Spleen (tissue), 11 donors: ENCODE data around the gene LRCH3. TPM values are rescaled to one million over a fixed set of nuclear protein-coding genes. Genes with fewer than 3 reads are reported as not detected.

Experiments
- DNase-seq: peaks from one replicate; pipeline ENCODE4 v3.0.0-alpha.2; 2020
- H3K27ac ChIP-seq, 8 donors: fragments of 200-600 bp; sonication (generic) in 7 of 8; 1 replicate in 4 of 8; 2 replicates in 4 of 8; pipeline versions ENCODE4 v1.5.0 to v1.8.0; 2016 to 2021; ENCODE audit warnings: inconsistent platforms in 4 of 8, mild to moderate bottlenecking in 4 of 8, moderate library complexity in 1 of 8
- H3K27me3 ChIP-seq, 7 donors: fragments of 200-600 bp; sonication (generic) in 6 of 7; replicated peaks in 1 of 7; 1 replicate in 4 of 7; 2 replicates in 3 of 7; pipeline versions ENCODE4 v1.5.0 to v1.8.0; 2016 to 2021; ENCODE audit warnings: inconsistent platforms in 3 of 7, mild to moderate bottlenecking in 1 of 7
- H3K36me3 ChIP-seq, 6 donors: fragments of 200-600 bp; sonication (generic) in 5 of 6; 1 replicate in 4 of 6; 2 replicates in 2 of 6; pipeline versions ENCODE4 v1.5.0 to v1.8.0; 2016 to 2021; ENCODE audit warnings: inconsistent platforms in 2 of 6
- H3K4me1 ChIP-seq, 6 donors: fragments of 200-600 bp; sonication (generic) in 5 of 6; 1 replicate in 3 of 6; 2 replicates in 3 of 6; pipeline versions ENCODE4 v1.5.0 to v1.8.0; 2016 to 2021; ENCODE audit warnings: inconsistent platforms in 3 of 6
- H3K4me3 ChIP-seq, 8 donors: fragments of 200-600 bp; sonication (generic) in 7 of 8; 1 replicate in 4 of 8; 2 replicates in 4 of 8; pipeline versions ENCODE4 v1.5.0 to v1.8.0; 2016 to 2021; ENCODE audit warnings: inconsistent platforms in 4 of 8, mild to moderate bottlenecking in 4 of 8, moderate library complexity in 2 of 8
- H3K9me3 ChIP-seq, 8 donors: fragments of 200-600 bp; sonication (generic) in 7 of 8; 1 replicate in 4 of 8; 2 replicates in 4 of 8; pipeline versions ENCODE4 v1.5.0 to v1.8.0; 2016 to 2021; ENCODE audit warnings: inconsistent platforms in 4 of 8
- POLR2A ChIP-seq, 3 donors: fragments of 450-650 bp; IDR thresholded peaks; one replicate each; pipeline ENCODE4 v1.5.1; 2017; ENCODE audit warnings: antibody characterized with exemption in 3 of 3, mild to moderate bottlenecking in 1 of 3
- POLR2AphosphoS5 ChIP-seq, 3 donors: sonication (generic); formaldehyde crosslinking; IDR thresholded peaks; one replicate each; pipeline ENCODE4 v1.5.1; 2017; ENCODE audit warnings: antibody characterized with exemption in 3 of 3
- WGBS, 5 donors: extraction: QIAGEN DNeasy Blood & Tissue Kit in 3 of 5; methylation state at CpG; one replicate each; pipeline versions ENCODE4 v1.1.5 to v1.1.7; 2013 to 2018; 5-methylcytosine and 5-hydroxymethylcytosine counted together
- intact Hi-C: fragments of 100-400 bp; cut with DNase I; formaldehyde crosslinking; loops from one replicate; pipeline ENCODE4 v1.15.0; 2023; ENCODE audit warnings: low total_unique reads
- polyA plus RNA-seq, 3 donors: library from polyadenylated mRNA; stranded (reverse); fragments of 200-250 nt; gene quantifications; one replicate each; pipeline ENCODE4 v1.2.1, GENCODE V29; 2013
- total RNA-seq, 7 donors: library from RNA; depleted of rRNA in 3 of 7; stranded (reverse); fragments of >200 nt in 3 of 7; fragmentation: NEBNext Ultra II Directional in 4 of 7; extraction: Animal tissue kit (Norgen Biotek cat#: 25700) in 4 of 7; gene quantifications; one replicate each; pipeline versions ENCODE4 v1.1.0 to v1.2.1, GENCODE V29; 2016 to 2021
- TF ChIP-seq, protein P1 (sequence below), 11 experiments: fragments of 200-600 bp in 7 of 11; fragments of 450-650 bp in 4 of 11; sonication (generic) in 4 of 11; IDR thresholded peaks in 8 of 11; conservative IDR thresholded peaks in 3 of 11; 1 replicate in 7 of 11; 2 replicates in 4 of 11; pipeline versions ENCODE4 v1.4.0 to v1.8.0; 2016 to 2021; ENCODE audit warnings: antibody characterized with exemption in 11 of 11, inconsistent platforms in 4 of 11, mild to moderate bottlenecking in 1 of 11
- donor health status: healthy with polysubstance abuse.
- donor health status: DM: no; HTN: no; CAD: no; lungs with moderate emphysema.
- donor health status: DM: no; HTN: no; CAD: no.
- donor health status: Bipolar disorder and iron deficiency.
- donor health status: healthy.
- donor health status: DM: no; HTN: no; CAD: no.
- donor health status: DM: yes; HTN: yes; CAD: no.

Gene LRCH3
- total and polyA plus RNA-seq, 10 donors, result 7.7 to 86.2 (median 67.0) TPM

GRCh38 chr3:197750858-197751737, 40.0 kb upstream of the LRCH3 start:
- Histone ChIP-seq H3K27me3 (no peaks in the 10 kb centered on the region), H3K4me1 (peaks cover 17 to 81% (median 59%) of the 10 kb centered on the region in 6 donors), H3K36me3 (no peaks in the 10 kb centered on the region), H3K4me3 (peak overlapping the region; percentile 70 to 94 (median 86)), H3K9me3 (no peaks in the 10 kb centered on the region), H3K27ac (peak overlapping the region; percentile 93 to 98 (median 97))
- TF ChIP-seq, protein P1, sequence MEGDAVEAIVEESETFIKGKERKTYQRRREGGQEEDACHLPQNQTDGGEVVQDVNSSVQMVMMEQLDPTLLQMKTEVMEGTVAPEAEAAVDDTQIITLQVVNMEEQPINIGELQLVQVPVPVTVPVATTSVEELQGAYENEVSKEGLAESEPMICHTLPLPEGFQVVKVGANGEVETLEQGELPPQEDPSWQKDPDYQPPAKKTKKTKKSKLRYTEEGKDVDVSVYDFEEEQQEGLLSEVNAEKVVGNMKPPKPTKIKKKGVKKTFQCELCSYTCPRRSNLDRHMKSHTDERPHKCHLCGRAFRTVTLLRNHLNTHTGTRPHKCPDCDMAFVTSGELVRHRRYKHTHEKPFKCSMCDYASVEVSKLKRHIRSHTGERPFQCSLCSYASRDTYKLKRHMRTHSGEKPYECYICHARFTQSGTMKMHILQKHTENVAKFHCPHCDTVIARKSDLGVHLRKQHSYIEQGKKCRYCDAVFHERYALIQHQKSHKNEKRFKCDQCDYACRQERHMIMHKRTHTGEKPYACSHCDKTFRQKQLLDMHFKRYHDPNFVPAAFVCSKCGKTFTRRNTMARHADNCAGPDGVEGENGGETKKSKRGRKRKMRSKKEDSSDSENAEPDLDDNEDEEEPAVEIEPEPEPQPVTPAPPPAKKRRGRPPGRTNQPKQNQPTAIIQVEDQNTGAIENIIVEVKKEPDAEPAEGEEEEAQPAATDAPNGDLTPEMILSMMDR (IDR thresholded peaks at IDR 0.05 in 8 of 11, conservative IDR thresholded peaks at IDR 0.05 in 3 of 11), result peak in 1 of 11 experiments; percentile 29
- TF ChIP-seq POLR2AphosphoS5 (IDR thresholded peaks at IDR 0.05) (peak; percentile 32 to 65 (median 64)), POLR2A (IDR thresholded peaks at IDR 0.05) (no peak)
- WGBS, 5 donors, result 5 to 22% (median 8%) methylated on average over 36 of the region's 36 CpGs
- intact Hi-C loops, result no loop called here
- DNase-seq, result peak; percentile 83

DNA sequence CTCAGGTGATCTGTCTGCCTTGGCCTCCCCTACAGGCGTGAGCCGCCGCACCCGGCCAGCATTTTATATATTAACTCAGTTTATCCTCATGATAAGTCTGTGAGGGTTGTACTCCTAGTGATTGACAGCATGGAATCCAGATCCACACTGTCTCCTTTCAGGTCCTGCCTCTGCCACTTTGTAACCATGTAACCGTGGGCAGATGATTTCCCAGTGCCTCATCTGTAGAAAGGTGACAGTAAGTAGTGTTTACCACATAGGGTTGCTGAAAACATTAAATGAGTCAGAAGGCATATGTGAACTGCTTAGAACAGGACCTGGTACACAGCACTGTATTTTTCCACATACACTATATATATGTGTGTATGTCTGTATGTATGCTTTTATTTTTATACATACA, 38.9 kb upstream of the LRCH3 start:
- intact Hi-C loops, result no loop called here
- Histone ChIP-seq H3K36me3 (peaks cover 0 to 8% (median under 1%) of the 10 kb centered on the region in 6 donors), H3K9me3 (no peaks in the 10 kb centered on the region), H3K27ac (peak overlapping the region in 7 of 8 donors; percentile 1 to 98 (median 97)), H3K4me3 (peak overlapping the region in 3 of 8 donors; percentile 77 to 88 (median 84)), H3K4me1 (peaks cover 20 to 83% (median 60%) of the 10 kb centered on the region in 6 donors), H3K27me3 (no peaks in the 10 kb centered on the region)
- TF ChIP-seq POLR2AphosphoS5 (IDR thresholded peaks at IDR 0.05), result no peak
- no peak for TF ChIP-seq POLR2A (IDR thresholded peaks at IDR 0.05)
- TF ChIP-seq, protein P1 (IDR thresholded peaks at IDR 0.05 in 8 of 11, conservative IDR thresholded peaks at IDR 0.05 in 3 of 11), result no peak
- WGBS, 5 donors, result 81 to 91% (median 85%) methylated on average over 5 of the region's 5 CpGs
- no peak for DNase-seq

DNA sequence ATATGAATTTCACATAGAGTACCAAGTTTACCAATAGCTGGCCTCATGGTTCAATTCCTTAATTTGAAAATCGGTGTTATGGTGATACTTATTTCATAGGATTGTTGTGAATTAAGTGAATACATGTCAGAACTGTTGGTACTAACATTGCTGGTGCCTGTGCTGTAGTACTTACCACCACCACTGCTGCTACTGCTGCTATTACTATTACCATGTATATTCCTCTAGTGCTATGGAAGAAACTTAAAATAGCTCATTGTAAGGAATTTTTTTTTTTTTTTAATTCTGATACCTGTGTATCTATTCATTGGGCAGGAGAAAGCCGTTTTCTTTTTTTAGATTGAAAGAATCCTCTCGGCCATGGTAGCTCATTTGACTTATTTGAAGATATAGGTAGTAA, 37.8 kb upstream of the LRCH3 start:
- intact Hi-C loops, result no loop called here
- TF ChIP-seq, protein P1 (IDR thresholded peaks at IDR 0.05 in 8 of 11, conservative IDR thresholded peaks at IDR 0.05 in 3 of 11), result no peak
- TF ChIP-seq POLR2AphosphoS5 (IDR thresholded peaks at IDR 0.05) (no peak), POLR2A (IDR thresholded peaks at IDR 0.05) (no peak)
- Histone ChIP-seq H3K27me3 (no peaks in the 10 kb centered on the region), H3K4me3 (no peak overlapping the region), H3K27ac (no peak overlapping the region), H3K4me1 (peaks cover 20 to 82% (median 57%) of the 10 kb centered on the region in 6 donors), H3K36me3 (peaks cover 0 to 20% (median 9%) of the 10 kb centered on the region in 6 donors), H3K9me3 (no peaks in the 10 kb centered on the region)
- no peak for DNase-seq
- WGBS, 5 donors, result 87 to 98% (median 91%) methylated on average over 3 of the region's 3 CpGs

DNA sequence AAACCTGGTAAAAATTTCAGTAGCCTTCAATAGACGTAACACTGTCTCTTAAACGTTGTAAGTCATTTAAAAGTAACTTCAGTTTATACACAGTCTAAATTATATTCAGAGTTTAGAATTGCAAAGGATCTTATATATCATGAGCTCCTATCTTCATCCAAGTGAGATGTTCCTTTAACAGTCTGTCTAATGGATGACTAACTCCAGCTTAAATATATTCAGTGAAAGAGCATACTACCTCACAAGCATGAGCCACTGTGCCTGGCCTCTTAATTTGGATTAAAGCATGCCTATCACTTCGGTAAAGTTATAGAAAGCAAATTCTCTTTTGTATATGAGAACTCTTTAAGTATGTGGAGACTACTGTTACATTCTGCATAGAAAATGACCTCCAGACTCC, 34.4 kb upstream of the LRCH3 start:
- no peaks in the 10 kb centered on the region for H3K9me3 ChIP-seq
- DNase-seq, result no peak
- 88 to 96% (median 91%) methylated on average over 3 of the region's 3 CpGs for WGBS, 5 donors
- intact Hi-C loops, result no loop called here
- peaks cover 0 to 53% (median 14%) of the 10 kb centered on the region in 6 donors for H3K36me3 ChIP-seq
- H3K27ac ChIP-seq, result peak overlapping the region in 3 of 8 donors; percentile 2 to 60 (median 13)
- no peaks in the 10 kb centered on the region for H3K27me3 ChIP-seq
- TF ChIP-seq POLR2AphosphoS5 (IDR thresholded peaks at IDR 0.05), result no peak
- TF ChIP-seq, protein P1 (IDR thresholded peaks at IDR 0.05 in 8 of 11, conservative IDR thresholded peaks at IDR 0.05 in 3 of 11), result no peak
- no peak for TF ChIP-seq POLR2A (IDR thresholded peaks at IDR 0.05)
- H3K4me1 ChIP-seq, result peaks cover 13 to 58% (median 41%) of the 10 kb centered on the region in 6 donors
- no peak overlapping the region for H3K4me3 ChIP-seq
